Endothelial cell (in vitro differentiated cells): Measurements from ENCODE around the gene IBA57. TPM values are rescaled to one million over a fixed set of nuclear protein-coding genes. Genes with fewer than 3 reads are reported as not detected.

Experiments used
- DNase-seq: peaks from one replicate; pipeline ENCODE4 v3.0.0; 2021; ENCODE audit warnings: low spot score
- H3K27ac Mint-ChIP-seq: one replicate; pipeline ENCODE4 v1.8.0; 2021; ENCODE audit warnings: mixed read lengths, inconsistent platforms; ENCODE audit not compliant: unreplicated experiment
- H3K27me3 Mint-ChIP-seq: one replicate; pipeline ENCODE4 v1.8.0; 2021; ENCODE audit warnings: mild to moderate bottlenecking, moderate library complexity, mixed read lengths, inconsistent platforms; ENCODE audit not compliant: unreplicated experiment
- H3K36me3 Mint-ChIP-seq: one replicate; pipeline ENCODE4 v1.8.0; 2021; ENCODE audit warnings: mild to moderate bottlenecking, low read depth, mixed read lengths, inconsistent platforms; ENCODE audit not compliant: unreplicated experiment
- H3K4me1 Mint-ChIP-seq: one replicate; pipeline ENCODE4 v1.8.0; 2021; ENCODE audit warnings: mild to moderate bottlenecking, mixed read lengths, inconsistent platforms; ENCODE audit not compliant: unreplicated experiment
- H3K4me3 Mint-ChIP-seq: one replicate; pipeline ENCODE4 v1.8.0; 2021; ENCODE audit warnings: mild to moderate bottlenecking, mixed read lengths, inconsistent platforms; ENCODE audit not compliant: unreplicated experiment
- H3K9me3 Mint-ChIP-seq: one replicate; pipeline ENCODE4 v1.8.0; 2021; ENCODE audit warnings: mixed read lengths, inconsistent platforms; ENCODE audit not compliant: unreplicated experiment
- CTCF ChIP-seq: fragments of 200-600 bp; sonication (generic); IDR thresholded peaks from one replicate; pipeline ENCODE4 v1.5.0; 2021; ENCODE audit warnings: antibody characterized with exemption; ENCODE audit not compliant: unreplicated experiment
- total RNA-seq: library from RNA; stranded (reverse); fragmentation: NEBNext Ultra II Directional; extraction: Animal tissue kit (Norgen Biotek cat#: 25700); gene quantifications from one replicate; pipeline ENCODE4 v1.2.1, GENCODE V29; 2021; ENCODE audit not compliant: unreplicated experiment

Gene IBA57
- total RNA-seq, 1 donor from 2014 or later = 11.5 TPM

GRCh38 chr1:228198977-228199590, 33.5 kb downstream of the IBA57 start:
- peaks cover 5% of the 10 kb centered on the region for H3K9me3 Mint-ChIP-seq
- H3K27ac Mint-ChIP-seq = no peak overlapping the region

GRCh38 chr1:228204958-228205357, 39.4 kb downstream of the IBA57 start:
- Mint-ChIP-seq H3K36me3 (no peaks in the 10 kb centered on the region), H3K4me3 (no peak overlapping the region), H3K9me3 (no peaks in the 10 kb centered on the region), H3K4me1 (no peaks in the 10 kb centered on the region), H3K27ac (no peak overlapping the region), H3K27me3 (peaks cover 2% of the 10 kb centered on the region)
- no peak for DNase-seq
- no peak for TF ChIP-seq CTCF

More at GRCh38 chr1:228198977-228199590, 33.5 kb downstream of the IBA57 start:
- Mint-ChIP-seq H3K4me3 (no peak overlapping the region), H3K4me1 (no peaks in the 10 kb centered on the region), H3K27me3 (no peaks in the 10 kb centered on the region), H3K36me3 (no peaks in the 10 kb centered on the region)
- DNase-seq = no peak
- TF ChIP-seq CTCF = no peak

GRCh38 chr1:228205526-228206436, 40.2 kb downstream of the IBA57 start:
- no peak for TF ChIP-seq CTCF

GRCh38 chr1:228206582-228207351, 41.2 kb downstream of the IBA57 start:
- TF ChIP-seq CTCF = no peak
- no peak for DNase-seq
- Mint-ChIP-seq H3K36me3 (no peaks in the 10 kb centered on the region), H3K9me3 (no peaks in the 10 kb centered on the region), H3K4me3 (no peak overlapping the region), H3K27ac (no peak overlapping the region), H3K4me1 (no peaks in the 10 kb centered on the region), H3K27me3 (peaks cover 5% of the 10 kb centered on the region)

More at GRCh38 chr1:228205526-228206436, 40.2 kb downstream of the IBA57 start:
- no peak overlapping the region for H3K4me3 Mint-ChIP-seq
- H3K4me1 Mint-ChIP-seq = no peaks in the 10 kb centered on the region
- no peaks in the 10 kb centered on the region for H3K36me3 Mint-ChIP-seq
- no peaks in the 10 kb centered on the region for H3K9me3 Mint-ChIP-seq
- no peak for DNase-seq
- H3K27me3 Mint-ChIP-seq = peaks cover 3% of the 10 kb centered on the region
- H3K27ac Mint-ChIP-seq = no peak overlapping the region
